Measurements from ENCODE around the gene IRS1. TPM values are rescaled to one million over a fixed set of nuclear protein-coding genes. Genes with fewer than 3 reads are reported as not detected.

IRS1 gene
- total RNA-seq, 1 experiment from 2014 or later: 38.8 TPM

- Histone ChIP-seq H3K9me2 (replicated peaks; ENCODE audit: low read length) (no peaks in the 10 kb centered on the region), H3K27me3 (ENCODE audit: low read length) (no peaks in the 10 kb centered on the region), H3F3A (ENCODE audit: low read length, unreplicated experiment) (no peaks in the 10 kb centered on the region), H3K9me3 (ENCODE audit: low read length) (no peaks in the 10 kb centered on the region), H3K9ac (ENCODE audit: low read length) (no peak overlapping the region), H3K36me3 (ENCODE audit: low read depth, low read length) (no peaks in the 10 kb centered on the region), H4K20me1 (ENCODE audit: low read length) (no peaks in the 10 kb centered on the region), H3K27ac (ENCODE audit: low read length) (no peak overlapping the region), H3K4me1 (ENCODE audit: insufficient read depth, low read length) (no peaks in the 10 kb centered on the region; the same call in 1 of the 2 replicates), H2AFZ (ENCODE audit: low read length) (no peak overlapping the region), H3K4me2 (ENCODE audit: low read length) (no peak overlapping the region), H3K4me3 (ENCODE audit: low read length) (no peak overlapping the region), H3K79me2 (ENCODE audit: low read length) (no peaks in the 10 kb centered on the region)
- no peak for DNase-seq
- CTCF ChIA-PET: no interaction called here
- POLR2A ChIA-PET (ENCODE audit: unreplicated experiment): no interaction called here
- no peak for ATAC-seq
- BruUV-seq (replicated peaks): no TSS peak
- intact Hi-C loops (cut with micrococcal nuclease): no loop called here
- TF ChIP-seq EZH2phosphoT487 (IDR thresholded peaks at IDR 0.05; ENCODE audit: borderline replicate concordance, low read length): no peak
- TF ChIP-seq EZH2 (IDR thresholded peaks at IDR 0.05; ENCODE audit: low read length, unreplicated experiment): no peak
- TF ChIP-seq CTCF (conservative IDR thresholded peaks at IDR 0.05; ENCODE audit: low read depth, low read length): no peak
Measured at GRCh38 chr2:226716126-226716525, 83.5 kb downstream of the IRS1 start.

GRCh38 chr2:226715347-226715990 lies 84.2 kb downstream of the IRS1 start:
- Histone ChIP-seq H4K20me1 (ENCODE audit: low read length) (no peaks in the 10 kb centered on the region), H3K4me3 (ENCODE audit: low read length) (no peak overlapping the region), H3K4me2 (ENCODE audit: low read length) (no peak overlapping the region), H3K36me3 (ENCODE audit: low read depth, low read length) (no peaks in the 10 kb centered on the region), H2AFZ (ENCODE audit: low read length) (no peak overlapping the region), H3K9ac (ENCODE audit: low read length) (no peak overlapping the region), H3K9me3 (ENCODE audit: low read length) (no peaks in the 10 kb centered on the region), H3K27ac (ENCODE audit: low read length) (no peak overlapping the region), H3K9me2 (replicated peaks; ENCODE audit: low read length) (no peaks in the 10 kb centered on the region), H3K79me2 (ENCODE audit: low read length) (no peaks in the 10 kb centered on the region), H3F3A (ENCODE audit: low read length, unreplicated experiment) (no peaks in the 10 kb centered on the region), H3K4me1 (ENCODE audit: insufficient read depth, low read length) (no peaks in the 10 kb centered on the region; the same call in 1 of the 2 replicates), H3K27me3 (ENCODE audit: low read length) (no peaks in the 10 kb centered on the region)
- DNase-seq: no peak
- intact Hi-C loops (cut with micrococcal nuclease): no loop called here
- ChIA-PET CTCF (no interaction called here), POLR2A (ENCODE audit: unreplicated experiment) (no interaction called here)
- TF ChIP-seq EZH2phosphoT487 (IDR thresholded peaks at IDR 0.05; ENCODE audit: borderline replicate concordance, low read length) (no peak), EZH2 (IDR thresholded peaks at IDR 0.05; ENCODE audit: low read length, unreplicated experiment) (no peak), CTCF (conservative IDR thresholded peaks at IDR 0.05; ENCODE audit: low read depth, low read length) (no peak)
- no peak for ATAC-seq
- BruUV-seq (replicated peaks): no TSS peak

GRCh38 chr2:226712941-226713340 lies 86.7 kb downstream of the IRS1 start:
- Histone ChIP-seq H3K9ac (ENCODE audit: low read length) (no peak overlapping the region), H3K4me3 (ENCODE audit: low read length) (no peak overlapping the region), H3K36me3 (ENCODE audit: low read depth, low read length) (no peaks in the 10 kb centered on the region), H2AFZ (ENCODE audit: low read length) (no peak overlapping the region), H3K4me1 (ENCODE audit: insufficient read depth, low read length) (no peaks in the 10 kb centered on the region; the same call in 1 of the 2 replicates), H3F3A (ENCODE audit: low read length, unreplicated experiment) (no peaks in the 10 kb centered on the region), H3K27me3 (ENCODE audit: low read length) (no peaks in the 10 kb centered on the region), H3K4me2 (ENCODE audit: low read length) (no peak overlapping the region), H3K79me2 (ENCODE audit: low read length) (no peaks in the 10 kb centered on the region), H4K20me1 (ENCODE audit: low read length) (no peaks in the 10 kb centered on the region), H3K27ac (ENCODE audit: low read length) (no peak overlapping the region), H3K9me2 (replicated peaks; ENCODE audit: low read length) (no peaks in the 10 kb centered on the region), H3K9me3 (ENCODE audit: low read length) (no peaks in the 10 kb centered on the region)
- BruUV-seq (replicated peaks): no TSS peak
- ChIA-PET CTCF (no interaction called here), POLR2A (ENCODE audit: unreplicated experiment) (no interaction called here)
- no peak for TF ChIP-seq EZH2phosphoT487 (IDR thresholded peaks at IDR 0.05; ENCODE audit: borderline replicate concordance, low read length)
- TF ChIP-seq EZH2 (IDR thresholded peaks at IDR 0.05; ENCODE audit: low read length, unreplicated experiment): no peak
- no peak for TF ChIP-seq CTCF (conservative IDR thresholded peaks at IDR 0.05; ENCODE audit: low read depth, low read length)
- ATAC-seq: no peak
- intact Hi-C loops (cut with micrococcal nuclease): no loop called here
- DNase-seq: no peak

Data from PC-3 (cell line).